ENCODE data around the gene IQCC.

DNA sequence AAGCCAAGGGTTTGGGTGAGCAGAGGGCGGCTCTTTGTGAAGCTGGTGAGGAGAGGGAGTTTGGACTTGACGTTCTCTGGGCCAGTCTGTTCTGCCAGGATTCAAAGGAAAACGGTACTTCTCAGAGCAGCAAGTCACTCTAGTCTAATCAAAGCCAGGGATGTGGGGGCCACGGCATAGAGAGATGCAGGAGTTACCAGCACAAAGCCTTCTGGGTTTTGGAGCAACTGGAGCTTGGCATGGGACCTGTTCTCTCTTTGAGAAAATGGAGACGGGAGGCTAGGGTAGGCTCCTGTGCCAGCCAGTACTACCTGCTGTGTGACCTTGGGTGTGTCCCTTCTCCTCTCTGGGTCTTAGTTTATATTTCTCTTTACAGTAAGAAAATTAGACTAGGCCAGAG lies 23.9 kb upstream of the IQCC start:
- TF ChIP-seq TEAD4 (IDR thresholded peaks at IDR 0.05) (no peak), CEBPB (IDR thresholded peaks at IDR 0.05) (no peak), RAD21 (IDR thresholded peaks at IDR 0.05; ENCODE audit: low read depth) (no peak), TAF1 (IDR thresholded peaks at IDR 0.05; ENCODE audit: low read depth) (no peak), EP300 (IDR thresholded peaks at IDR 0.05; ENCODE audit: borderline replicate concordance) (no peak), TCF12 (IDR thresholded peaks at IDR 0.05; ENCODE audit: low read depth) (no peak), CREB1 (IDR thresholded peaks at IDR 0.05; ENCODE audit: low read depth) (no peak), FOXM1 (IDR thresholded peaks at IDR 0.05; ENCODE audit: borderline replicate concordance, low read depth) (no peak)
- TF ChIP-seq, protein P1, sequence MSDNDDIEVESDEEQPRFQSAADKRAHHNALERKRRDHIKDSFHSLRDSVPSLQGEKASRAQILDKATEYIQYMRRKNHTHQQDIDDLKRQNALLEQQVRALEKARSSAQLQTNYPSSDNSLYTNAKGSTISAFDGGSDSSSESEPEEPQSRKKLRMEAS (IDR thresholded peaks at IDR 0.05), result no peak
- TF ChIP-seq, protein P2, sequence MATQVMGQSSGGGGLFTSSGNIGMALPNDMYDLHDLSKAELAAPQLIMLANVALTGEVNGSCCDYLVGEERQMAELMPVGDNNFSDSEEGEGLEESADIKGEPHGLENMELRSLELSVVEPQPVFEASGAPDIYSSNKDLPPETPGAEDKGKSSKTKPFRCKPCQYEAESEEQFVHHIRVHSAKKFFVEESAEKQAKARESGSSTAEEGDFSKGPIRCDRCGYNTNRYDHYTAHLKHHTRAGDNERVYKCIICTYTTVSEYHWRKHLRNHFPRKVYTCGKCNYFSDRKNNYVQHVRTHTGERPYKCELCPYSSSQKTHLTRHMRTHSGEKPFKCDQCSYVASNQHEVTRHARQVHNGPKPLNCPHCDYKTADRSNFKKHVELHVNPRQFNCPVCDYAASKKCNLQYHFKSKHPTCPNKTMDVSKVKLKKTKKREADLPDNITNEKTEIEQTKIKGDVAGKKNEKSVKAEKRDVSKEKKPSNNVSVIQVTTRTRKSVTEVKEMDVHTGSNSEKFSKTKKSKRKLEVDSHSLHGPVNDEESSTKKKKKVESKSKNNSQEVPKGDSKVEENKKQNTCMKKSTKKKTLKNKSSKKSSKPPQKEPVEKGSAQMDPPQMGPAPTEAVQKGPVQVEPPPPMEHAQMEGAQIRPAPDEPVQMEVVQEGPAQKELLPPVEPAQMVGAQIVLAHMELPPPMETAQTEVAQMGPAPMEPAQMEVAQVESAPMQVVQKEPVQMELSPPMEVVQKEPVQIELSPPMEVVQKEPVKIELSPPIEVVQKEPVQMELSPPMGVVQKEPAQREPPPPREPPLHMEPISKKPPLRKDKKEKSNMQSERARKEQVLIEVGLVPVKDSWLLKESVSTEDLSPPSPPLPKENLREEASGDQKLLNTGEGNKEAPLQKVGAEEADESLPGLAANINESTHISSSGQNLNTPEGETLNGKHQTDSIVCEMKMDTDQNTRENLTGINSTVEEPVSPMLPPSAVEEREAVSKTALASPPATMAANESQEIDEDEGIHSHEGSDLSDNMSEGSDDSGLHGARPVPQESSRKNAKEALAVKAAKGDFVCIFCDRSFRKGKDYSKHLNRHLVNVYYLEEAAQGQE (IDR thresholded peaks at IDR 0.05; ENCODE audit: low read depth), result no peak

Measured in Ishikawa (cell line).